Karpas-422 (cell line): ENCODE measurements around the gene TFPI. TPM values are rescaled to one million over a fixed set of nuclear protein-coding genes. Genes with fewer than 3 reads are reported as not detected.

Source experiments
- DNase-seq: peaks from one replicate; pipeline ENCODE4 v3.0.0-alpha.2; 2015
- H2AFZ ChIP-seq: fragments of 200-600 bp; sonication (generic); 2 replicates; pipeline ENCODE4 v1.6.1; 2014; ENCODE audit warnings: antibody characterized with exemption, low read length, mixed read lengths
- H3K27ac ChIP-seq: fragments of 200-600 bp; sonication (generic); 2 replicates; pipeline ENCODE4 v1.5.1; 2014; ENCODE audit warnings: mild to moderate bottlenecking, low read length, moderate library complexity
- H3K27me3 ChIP-seq: fragments of 200-600 bp; sonication (generic); 2 replicates; pipeline ENCODE4 v1.6.1; 2014; ENCODE audit warnings: low read length, mixed read lengths
- H3K36me3 ChIP-seq: fragments of 200-600 bp; sonication (generic); 2 replicates; pipeline ENCODE4 v1.6.1; 2014; ENCODE audit warnings: low read length, mixed read lengths; ENCODE audit not compliant: insufficient read depth
- H3K4me1 ChIP-seq: fragments of 200-600 bp; sonication (generic); 2 replicates; pipeline ENCODE4 v1.6.1; 2014; ENCODE audit warnings: mild to moderate bottlenecking, low read length, mixed read lengths
- H3K4me2 ChIP-seq: fragments of 200-600 bp; sonication (generic); 2 replicates; pipeline ENCODE4 v1.6.1; 2014; ENCODE audit warnings: low read length, low read depth, mild to moderate bottlenecking; ENCODE audit not compliant: poor library complexity, severe bottlenecking
- H3K4me3 ChIP-seq: fragments of 200-600 bp; sonication (generic); 2 replicates; pipeline ENCODE4 v1.5.1; 2014; ENCODE audit warnings: mild to moderate bottlenecking, antibody characterized with exemption, low read length, mixed read lengths
- H3K79me2 ChIP-seq: fragments of 200-600 bp; sonication (generic); 2 replicates; pipeline ENCODE4 v1.6.1; 2014; ENCODE audit warnings: mild to moderate bottlenecking, low read length, mixed read lengths
- H3K9ac ChIP-seq: fragments of 200-600 bp; sonication (generic); 2 replicates; pipeline ENCODE4 v1.6.0; 2014; ENCODE audit warnings: low read length
- H3K9me2 ChIP-seq: fragments of 200-600 bp; sonication (generic), shearing (Covaris generic); replicated peaks from 2 replicates; pipeline ENCODE4 v1.6.0; 2014; ENCODE audit warnings: mild to moderate bottlenecking, low read length, moderate library complexity; ENCODE audit not compliant: insufficient read depth
- H3K9me3 ChIP-seq: fragments of 300-700, 200-600 bp; sonication (generic); 2 replicates; pipeline ENCODE4 v1.6.1; 2014; ENCODE audit warnings: low read length, mixed read lengths
- H4K20me1 ChIP-seq: fragments of 200-600 bp; sonication (generic); 2 replicates; pipeline ENCODE4 v1.6.1; 2014; ENCODE audit warnings: mild to moderate bottlenecking, antibody characterized with exemption, low read length, low read depth; ENCODE audit not compliant: insufficient read depth
- total RNA-seq: library from RNA; depleted of rRNA; stranded (reverse); fragments of >200 nt; shearing (Covaris generic); gene quantifications from 2 replicates; pipeline ENCODE4 v1.2.3, GENCODE V29; 2014; ENCODE audit warnings: low replicate concordance

The TFPI gene
- total RNA-seq, 1 experiment from 2014 or later, result not detected

- no peaks in the 10 kb centered on the region for H3K36me3 ChIP-seq
- no peak overlapping the region for H3K27ac ChIP-seq
- no peak overlapping the region for H2AFZ ChIP-seq
- H3K9me3 ChIP-seq, result no peaks in the 10 kb centered on the region
- H3K9me2 ChIP-seq, result no peaks in the 10 kb centered on the region
- H3K4me1 ChIP-seq, result no peaks in the 10 kb centered on the region
- no peaks in the 10 kb centered on the region for H3K79me2 ChIP-seq
- H3K27me3 ChIP-seq, result no peaks in the 10 kb centered on the region
- DNase-seq, result no peak
- H3K9ac ChIP-seq, result no peak overlapping the region
- no peak overlapping the region for H3K4me3 ChIP-seq
- no peaks in the 10 kb centered on the region for H4K20me1 ChIP-seq
- no peak overlapping the region for H3K4me2 ChIP-seq
Observed at GRCh38 chr2:187483537-187483936, 70.7 kb downstream of the TFPI start.

GRCh38 chr2:187482796-187483195, 71.4 kb downstream of the TFPI start:
- H3K79me2 ChIP-seq, result no peaks in the 10 kb centered on the region
- no peaks in the 10 kb centered on the region for H3K36me3 ChIP-seq
- no peaks in the 10 kb centered on the region for H3K9me3 ChIP-seq
- no peak overlapping the region for H3K27ac ChIP-seq
- H3K9me2 ChIP-seq, result no peaks in the 10 kb centered on the region
- H2AFZ ChIP-seq, result no peak overlapping the region
- no peak overlapping the region for H3K4me2 ChIP-seq
- DNase-seq, result no peak
- no peaks in the 10 kb centered on the region for H3K4me1 ChIP-seq
- H3K27me3 ChIP-seq, result no peaks in the 10 kb centered on the region
- no peak overlapping the region for H3K9ac ChIP-seq
- no peaks in the 10 kb centered on the region for H4K20me1 ChIP-seq
- H3K4me3 ChIP-seq, result no peak overlapping the region

- Histone ChIP-seq H2AFZ (no peak overlapping the region), H3K27me3 (no peaks in the 10 kb centered on the region), H3K36me3 (no peaks in the 10 kb centered on the region), H3K9ac (no peak overlapping the region), H3K9me3 (no peaks in the 10 kb centered on the region), H3K79me2 (no peaks in the 10 kb centered on the region), H3K4me1 (no peaks in the 10 kb centered on the region), H4K20me1 (no peaks in the 10 kb centered on the region), H3K4me2 (no peak overlapping the region), H3K27ac (no peak overlapping the region), H3K9me2 (no peaks in the 10 kb centered on the region), H3K4me3 (no peak overlapping the region)
- DNase-seq, result no peak
Observed at GRCh38 chr2:187481543-187481942, 72.7 kb downstream of the TFPI start.

GRCh38 chr2:187478719-187479118, 75.5 kb downstream of the TFPI start:
- Histone ChIP-seq H3K27ac (no peak overlapping the region), H3K4me3 (no peak overlapping the region), H3K27me3 (no peaks in the 10 kb centered on the region)

DNA sequence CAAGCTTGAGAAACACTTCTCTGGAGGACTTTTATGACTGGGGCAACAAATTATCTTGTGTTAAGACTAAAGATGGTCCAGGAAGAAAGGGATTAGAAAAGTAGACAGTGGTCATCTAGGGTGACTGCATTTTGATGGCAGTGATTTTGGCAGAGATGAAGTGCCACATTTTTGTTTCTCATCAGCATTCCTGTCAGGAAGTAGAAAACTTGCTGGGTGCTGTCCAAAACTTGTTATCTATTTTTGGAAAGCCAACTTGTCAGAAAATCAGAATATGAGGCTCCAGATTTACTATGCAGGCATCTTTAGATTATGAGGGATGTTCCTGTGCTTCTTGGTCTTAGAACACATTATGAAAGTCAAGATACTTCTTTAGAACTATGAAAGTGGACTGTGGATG, 77.2 kb downstream of the TFPI start:
- Histone ChIP-seq H3K4me1 (no peaks in the 10 kb centered on the region), H3K27ac (no peak overlapping the region), H3K9me2 (no peaks in the 10 kb centered on the region), H3K9ac (no peak overlapping the region), H2AFZ (no peak overlapping the region), H3K4me2 (no peak overlapping the region), H3K36me3 (no peaks in the 10 kb centered on the region), H3K4me3 (no peak overlapping the region), H4K20me1 (no peaks in the 10 kb centered on the region), H3K27me3 (no peaks in the 10 kb centered on the region), H3K79me2 (no peaks in the 10 kb centered on the region), H3K9me3 (no peaks in the 10 kb centered on the region)
- no peak for DNase-seq

More at GRCh38 chr2:187478719-187479118, 75.5 kb downstream of the TFPI start:
- Histone ChIP-seq H3K4me2 (no peak overlapping the region), H3K9me3 (no peaks in the 10 kb centered on the region), H3K9me2 (no peaks in the 10 kb centered on the region), H2AFZ (no peak overlapping the region), H3K9ac (no peak overlapping the region), H3K79me2 (no peaks in the 10 kb centered on the region), H3K4me1 (no peaks in the 10 kb centered on the region), H4K20me1 (no peaks in the 10 kb centered on the region), H3K36me3 (no peaks in the 10 kb centered on the region)
- no peak for DNase-seq

DNA sequence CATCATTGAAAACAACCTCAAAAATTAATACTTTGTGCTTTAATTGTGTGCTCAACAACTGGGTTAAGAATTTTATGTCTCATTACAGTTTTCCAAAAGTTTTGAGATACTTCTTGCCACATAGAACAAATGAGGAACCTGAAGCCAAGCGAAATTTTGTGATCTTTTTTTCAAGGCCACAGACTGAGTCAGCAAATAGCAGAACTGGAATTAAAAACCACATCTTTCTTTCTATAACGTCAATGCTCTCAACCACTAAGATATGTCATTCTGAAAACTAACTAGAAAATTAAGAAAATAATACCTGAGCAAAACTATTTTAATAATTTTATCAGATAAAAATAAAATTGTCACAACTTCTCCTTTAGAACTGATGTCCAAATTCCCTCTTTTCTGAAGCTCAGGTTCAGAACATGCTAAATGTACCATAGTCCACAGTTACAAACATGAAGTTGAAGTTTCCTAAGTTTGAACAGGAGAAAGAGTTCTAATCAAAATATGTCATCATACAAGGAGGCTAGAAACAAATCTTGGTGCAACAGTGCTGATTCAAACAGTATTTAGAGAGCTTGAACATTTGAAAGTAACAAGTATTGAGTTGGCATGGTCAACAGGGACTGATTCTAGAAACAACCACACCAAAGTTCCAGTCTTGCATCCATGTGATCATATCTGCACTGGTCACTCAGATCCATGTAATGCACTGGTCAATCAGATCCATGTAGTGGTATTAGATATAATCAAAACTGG, 78.6 kb downstream of the TFPI start:
- no peak for DNase-seq
- H3K27me3 ChIP-seq, result no peaks in the 10 kb centered on the region
- H3K9me2 ChIP-seq, result no peaks in the 10 kb centered on the region
- no peaks in the 10 kb centered on the region for H3K79me2 ChIP-seq
- H3K9me3 ChIP-seq, result no peaks in the 10 kb centered on the region
- no peak overlapping the region for H3K27ac ChIP-seq
- H3K36me3 ChIP-seq, result no peaks in the 10 kb centered on the region
- H2AFZ ChIP-seq, result no peak overlapping the region
- H3K4me1 ChIP-seq, result no peaks in the 10 kb centered on the region
- H3K9ac ChIP-seq, result no peak overlapping the region
- no peak overlapping the region for H3K4me3 ChIP-seq
- no peak overlapping the region for H3K4me2 ChIP-seq
- no peaks in the 10 kb centered on the region for H4K20me1 ChIP-seq

GRCh38 chr2:187470698-187471097, 83.5 kb downstream of the TFPI start:
- no peak overlapping the region for H3K4me2 ChIP-seq
- H4K20me1 ChIP-seq, result no peaks in the 10 kb centered on the region
- no peaks in the 10 kb centered on the region for H3K36me3 ChIP-seq
- no peak overlapping the region for H3K27ac ChIP-seq
- no peaks in the 10 kb centered on the region for H3K27me3 ChIP-seq
- H3K4me1 ChIP-seq, result no peaks in the 10 kb centered on the region
- no peaks in the 10 kb centered on the region for H3K9me2 ChIP-seq
- H2AFZ ChIP-seq, result no peak overlapping the region
- DNase-seq, result no peak
- no peaks in the 10 kb centered on the region for H3K9me3 ChIP-seq
- H3K9ac ChIP-seq, result no peak overlapping the region
- no peaks in the 10 kb centered on the region for H3K79me2 ChIP-seq
- H3K4me3 ChIP-seq, result no peak overlapping the region

DNA sequence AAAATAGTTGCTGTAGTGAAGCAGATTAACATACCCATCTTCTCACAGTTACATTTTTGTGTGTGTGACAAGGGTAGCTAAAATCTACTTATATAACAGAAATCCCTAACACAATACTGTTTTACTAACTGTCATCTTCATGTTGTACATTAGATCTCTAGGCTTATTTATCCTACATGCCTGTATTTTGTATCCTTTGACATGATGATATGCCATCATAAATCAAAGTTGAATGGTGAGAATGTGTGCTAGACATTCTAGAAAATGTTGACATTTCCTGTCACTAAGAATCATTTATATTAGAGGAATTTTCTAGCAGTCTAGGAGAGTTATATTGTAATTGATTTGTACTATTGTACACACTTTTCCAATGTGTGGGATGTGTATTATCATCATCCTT, 84.7 kb downstream of the TFPI start:
- H4K20me1 ChIP-seq, result no peaks in the 10 kb centered on the region
- H3K4me3 ChIP-seq, result no peak overlapping the region
- DNase-seq, result no peak
- H3K4me2 ChIP-seq, result no peak overlapping the region
- no peak overlapping the region for H3K9ac ChIP-seq
- no peaks in the 10 kb centered on the region for H3K79me2 ChIP-seq
- no peak overlapping the region for H2AFZ ChIP-seq
- no peaks in the 10 kb centered on the region for H3K9me3 ChIP-seq
- no peaks in the 10 kb centered on the region for H3K9me2 ChIP-seq
- no peaks in the 10 kb centered on the region for H3K36me3 ChIP-seq
- H3K27ac ChIP-seq, result no peak overlapping the region
- H3K27me3 ChIP-seq, result no peaks in the 10 kb centered on the region
- H3K4me1 ChIP-seq, result no peaks in the 10 kb centered on the region
